Kidney (tissue), 14 donors: Measurements from ENCODE around the gene OR9Q1. TPM values are rescaled to one million over a fixed set of nuclear protein-coding genes. Genes with fewer than 3 reads are reported as not detected.

ENCODE experiments used
- DNase-seq, 5 donors: peaks; one replicate each; pipeline ENCODE4 v3.0.0-alpha.2; 2013 to 2020
- FAIRE-seq: peaks from 2 replicates; lab custom pipeline; 2012; peaks lifted over from hg19 to GRCh38; lab: Jason Lieb, UNC
- H3K27ac ChIP-seq, 2 donors: one replicate each; pipeline ENCODE4 v1.7.0; 2013; ENCODE audit warnings: low read depth in 2 of 2, low read length in 2 of 2, inconsistent platforms in 1 of 2
- H3K27me3 ChIP-seq: one replicate; pipeline ENCODE4 v1.7.1; 2013; ENCODE audit warnings: low read length, inconsistent platforms; ENCODE audit not compliant: control insufficient read depth, insufficient read depth
- H3K36me3 ChIP-seq, 3 donors: one replicate each; pipeline versions ENCODE4 v1.7.0 to v1.7.1; 2013; ENCODE audit warnings: low read length in 3 of 3, control low read depth in 1 of 3, inconsistent platforms in 1 of 3; ENCODE audit not compliant: insufficient read depth in 3 of 3, control insufficient read depth in 2 of 3
- H3K4me1 ChIP-seq, 3 donors: one replicate each; pipeline versions ENCODE4 v1.7.0 to v1.7.1; 2013; ENCODE audit warnings: low read length in 3 of 3, inconsistent platforms in 1 of 3, low read depth in 1 of 3; ENCODE audit not compliant: control insufficient read depth in 2 of 3, insufficient read depth in 2 of 3
- H3K4me3 ChIP-seq, 3 donors: one replicate each; pipeline versions ENCODE4 v1.7.0 to v1.8.1; 2013; ENCODE audit warnings: low read length in 3 of 3, control low read depth in 1 of 3, inconsistent platforms in 1 of 3
- H3K9ac ChIP-seq, 3 donors: one replicate each; pipeline versions ENCODE4 v1.7.0 to v1.7.1; 2013; ENCODE audit warnings: low read length in 3 of 3, control low read depth in 1 of 3, inconsistent platforms in 1 of 3
- H3K9me3 ChIP-seq, 3 donors: one replicate each; pipeline versions ENCODE4 v1.7.0 to v1.7.1; 2013; ENCODE audit warnings: low read length in 3 of 3, control low read depth in 1 of 3, inconsistent platforms in 1 of 3; ENCODE audit not compliant: control insufficient read depth in 2 of 3, insufficient read depth in 1 of 3
- intact Hi-C: fragments of 100-400 bp; cut with DNase I; formaldehyde crosslinking; loops from one replicate; pipeline ENCODE4 v1.11.1; 2022
- polyA plus RNA-seq: library from polyadenylated mRNA; stranded (reverse); fragments of 350-450 nt; fragmentation: Illumina TruSeq; extraction: RNeasy Lipid Tissue Mini Kit (QIAGEN cat#74804); gene quantifications from one replicate; pipeline ENCODE4 v1.2.3, GENCODE V29; 2014; ENCODE audit warnings: low read depth, low replicate concordance; ENCODE audit not compliant: insufficient read depth
- total RNA-seq: library from RNA; stranded (reverse); fragmentation: NEBNext Ultra II Directional; extraction: Animal tissue kit (Norgen Biotek cat#: 25700); gene quantifications from one replicate; pipeline ENCODE4 v1.2.1, GENCODE V29; 2021
- TF ChIP-seq, protein P1 (sequence below): IDR thresholded peaks from 3 replicates; pipeline ENCODE4 v1.5.1; 2012; ENCODE audit warnings: mild to moderate bottlenecking, moderate library complexity, borderline replicate concordance; ENCODE audit not compliant: insufficient read depth; ENCODE audit errors: extremely low read depth
- donor health status: control.
- donor health status: control.
- donor health status: control.
- donor health status: control.
- donor health status: control.
- donor health status: DM: yes; HTN: yes; CAD: no.
- donor health status: Normal renal cell carcinoma (clear cell type).

OR9Q1 gene
- total and polyA plus RNA-seq, 2 donors from 2014 or later = not detected

DNA sequence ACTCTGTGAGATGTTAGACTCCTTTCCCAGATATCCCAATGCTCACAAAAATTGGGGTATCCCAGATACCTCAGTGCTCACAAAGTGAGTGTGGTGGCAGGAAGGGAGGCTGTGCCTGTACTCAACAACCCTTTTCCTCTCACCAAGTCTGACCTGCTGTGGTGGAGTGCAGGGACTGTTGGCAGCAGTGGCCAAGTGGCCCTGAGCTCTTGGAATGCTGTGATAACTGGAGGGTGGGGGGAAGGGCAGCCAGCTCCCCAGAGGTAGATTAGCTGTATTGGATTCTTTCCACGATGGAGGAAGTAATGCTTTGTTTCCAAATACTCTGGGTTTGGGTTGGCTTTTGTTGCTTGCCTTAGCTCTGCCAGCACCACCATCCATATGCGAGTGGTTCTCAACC, 46.0 kb upstream of the OR9Q1 start:
- Histone ChIP-seq H3K4me3 (no peak overlapping the region), H3K27ac (no peak overlapping the region), H3K4me1 (no peaks in the 10 kb centered on the region), H3K27me3 (no peaks in the 10 kb centered on the region), H3K36me3 (no peaks in the 10 kb centered on the region), H3K9me3 (no peaks in the 10 kb centered on the region), H3K9ac (no peak overlapping the region)
- FAIRE-seq (no peak), DNase-seq (no peak)
- TF ChIP-seq, protein P1, sequence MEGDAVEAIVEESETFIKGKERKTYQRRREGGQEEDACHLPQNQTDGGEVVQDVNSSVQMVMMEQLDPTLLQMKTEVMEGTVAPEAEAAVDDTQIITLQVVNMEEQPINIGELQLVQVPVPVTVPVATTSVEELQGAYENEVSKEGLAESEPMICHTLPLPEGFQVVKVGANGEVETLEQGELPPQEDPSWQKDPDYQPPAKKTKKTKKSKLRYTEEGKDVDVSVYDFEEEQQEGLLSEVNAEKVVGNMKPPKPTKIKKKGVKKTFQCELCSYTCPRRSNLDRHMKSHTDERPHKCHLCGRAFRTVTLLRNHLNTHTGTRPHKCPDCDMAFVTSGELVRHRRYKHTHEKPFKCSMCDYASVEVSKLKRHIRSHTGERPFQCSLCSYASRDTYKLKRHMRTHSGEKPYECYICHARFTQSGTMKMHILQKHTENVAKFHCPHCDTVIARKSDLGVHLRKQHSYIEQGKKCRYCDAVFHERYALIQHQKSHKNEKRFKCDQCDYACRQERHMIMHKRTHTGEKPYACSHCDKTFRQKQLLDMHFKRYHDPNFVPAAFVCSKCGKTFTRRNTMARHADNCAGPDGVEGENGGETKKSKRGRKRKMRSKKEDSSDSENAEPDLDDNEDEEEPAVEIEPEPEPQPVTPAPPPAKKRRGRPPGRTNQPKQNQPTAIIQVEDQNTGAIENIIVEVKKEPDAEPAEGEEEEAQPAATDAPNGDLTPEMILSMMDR = no peak
- intact Hi-C loops = no loop called here

DNA sequence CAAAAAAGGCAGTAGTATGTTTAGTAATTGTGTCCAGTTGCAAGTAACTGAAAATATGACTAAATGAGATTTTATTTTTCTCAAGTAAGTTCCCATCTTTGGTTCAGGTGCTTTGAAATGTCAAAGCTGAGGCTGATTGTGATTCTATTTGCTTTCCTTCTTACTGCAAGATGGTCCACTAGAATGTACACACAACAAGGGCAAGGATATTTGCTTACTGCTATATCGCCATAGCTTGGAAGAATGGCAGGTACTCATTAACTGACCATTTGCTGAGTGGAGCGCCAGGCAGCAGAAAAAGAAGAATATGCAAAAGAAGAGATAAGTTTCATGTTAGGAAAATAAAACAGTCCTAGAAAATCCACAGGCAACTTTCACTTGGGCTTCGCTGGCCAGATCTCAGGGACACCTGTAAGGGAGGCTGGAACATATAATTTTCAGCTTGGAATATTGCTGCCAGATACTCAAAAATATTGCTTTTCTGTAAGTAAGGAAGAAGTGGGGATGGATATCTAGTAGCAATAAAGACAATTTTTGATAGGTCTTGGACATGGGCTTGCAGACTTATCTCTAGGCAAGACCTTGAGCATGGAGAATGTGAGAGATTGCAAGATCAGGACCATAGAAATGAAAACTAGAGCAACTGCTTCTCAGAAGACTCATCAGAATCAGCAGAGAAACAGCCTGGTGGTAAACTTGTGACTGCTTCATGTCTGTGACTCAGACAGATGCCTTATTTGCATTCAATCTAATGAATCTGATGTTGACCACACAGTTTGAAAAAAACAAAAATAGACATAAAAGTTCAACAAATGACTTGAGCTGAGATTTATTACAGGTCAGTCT, 44.8 kb upstream of the OR9Q1 start:
- intact Hi-C loops = no loop called here
- Histone ChIP-seq H3K27ac (no peak overlapping the region), H3K36me3 (no peaks in the 10 kb centered on the region), H3K4me3 (no peak overlapping the region), H3K27me3 (no peaks in the 10 kb centered on the region), H3K9ac (no peak overlapping the region), H3K9me3 (no peaks in the 10 kb centered on the region), H3K4me1 (no peaks in the 10 kb centered on the region)
- FAIRE-seq (no peak), DNase-seq (no peak)
- TF ChIP-seq, protein P1 = no peak

DNA sequence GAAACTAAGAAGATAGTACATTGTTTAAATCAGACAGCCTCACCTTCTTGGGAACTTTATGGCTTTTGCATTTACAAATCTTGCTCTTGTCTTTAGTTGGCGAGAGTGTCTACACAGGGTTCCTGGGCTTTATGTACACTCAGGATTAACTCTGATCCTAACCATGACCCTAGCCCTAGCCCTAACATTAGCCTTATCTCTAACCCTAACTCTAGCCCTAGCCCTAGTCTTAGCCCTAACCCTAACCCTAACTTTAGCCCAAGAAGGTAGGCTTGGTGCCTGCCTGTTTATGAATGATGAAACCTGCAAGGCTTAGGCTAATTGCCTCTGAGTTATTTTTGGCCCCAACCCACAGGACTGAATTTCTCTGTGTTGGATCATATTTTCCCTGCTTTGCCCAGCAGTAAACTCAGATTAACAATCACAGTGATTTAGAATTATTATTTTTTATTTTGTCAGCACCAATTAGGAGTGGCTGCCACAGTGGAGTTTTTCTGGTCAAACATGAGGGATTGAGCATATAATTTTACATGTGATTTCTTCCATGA, 44.1 kb upstream of the OR9Q1 start:
- Histone ChIP-seq H3K27me3 (no peaks in the 10 kb centered on the region), H3K4me1 (no peaks in the 10 kb centered on the region), H3K4me3 (no peak overlapping the region), H3K27ac (no peak overlapping the region), H3K36me3 (no peaks in the 10 kb centered on the region), H3K9ac (no peak overlapping the region), H3K9me3 (no peaks in the 10 kb centered on the region)
- FAIRE-seq (no peak), DNase-seq (no peak)
- TF ChIP-seq, protein P1 = no peak
- intact Hi-C loops = no loop called here
